SU-DHL-6 (cell line): ENCODE results near the gene TYW3.

Source experiments
- H2AFZ ChIP-seq: fragments of 200-600 bp; sonication (generic); 2 replicates; pipeline ENCODE4 v1.6.1; 2014; ENCODE audit warnings: low read depth, mild to moderate bottlenecking, moderate library complexity, mixed read lengths, antibody characterized with exemption, low read length; ENCODE audit not compliant: severe bottlenecking
- H3F3A ChIP-seq: fragments of 200-600 bp; shearing (Covaris generic); 2 replicates; pipeline ENCODE4 v1.6.0; 2016; ENCODE audit warnings: antibody characterized with exemption, mild to moderate bottlenecking; ENCODE audit not compliant: insufficient read depth
- H3K27ac ChIP-seq: fragments of 200-600 bp; sonication (generic); 2 replicates; pipeline ENCODE4 v1.5.1; 2016; ENCODE audit warnings: low read depth, mild to moderate bottlenecking, low read length, moderate library complexity, mixed read lengths
- H3K27me3 ChIP-seq: fragments of 200-600 bp; sonication (generic), shearing (Covaris generic); 2 replicates; pipeline ENCODE4 v1.6.0; 2014; ENCODE audit warnings: mild to moderate bottlenecking, low read length
- H3K36me3 ChIP-seq: fragments of 200-600 bp; sonication (generic); 2 replicates; pipeline ENCODE4 v1.6.1; 2014; ENCODE audit warnings: mild to moderate bottlenecking, low read length, mixed read lengths
- H3K4me2 ChIP-seq: fragments of 300-600, 200-600 bp; shearing (Covaris generic), sonication (generic); 2 replicates; pipeline ENCODE4 v1.6.0; 2014; ENCODE audit warnings: low read length, low read depth, mild to moderate bottlenecking; ENCODE audit not compliant: poor library complexity, severe bottlenecking
- H3K4me3 ChIP-seq: fragments of 200-600 bp; sonication (generic); 2 replicates; pipeline ENCODE4 v1.5.1; 2014; ENCODE audit warnings: antibody characterized with exemption, low read length, mild to moderate bottlenecking, mixed read lengths; ENCODE audit not compliant: insufficient read depth, poor library complexity, severe bottlenecking
- H3K79me2 ChIP-seq: fragments of 200-600 bp; sonication (generic); 2 replicates; pipeline ENCODE4 v1.6.1; 2014; ENCODE audit warnings: mild to moderate bottlenecking, low read length, moderate library complexity; ENCODE audit not compliant: insufficient read depth
- H3K9ac ChIP-seq: fragments of 200-600 bp; sonication (generic); 2 replicates; pipeline ENCODE4 v1.7.0; 2014; ENCODE audit warnings: mild to moderate bottlenecking, low read length
- H3K9me2 ChIP-seq: fragments of 200-600 bp; sonication (generic); replicated peaks from 2 replicates; pipeline ENCODE4 v1.6.1; 2014; ENCODE audit warnings: low read length; ENCODE audit not compliant: insufficient read depth
- H3K9me3 ChIP-seq: fragments of 200-600 bp; sonication (generic); 2 replicates; pipeline ENCODE4 v1.6.1; 2014; ENCODE audit warnings: low read length, mixed read lengths; ENCODE audit not compliant: insufficient read depth
- H4K20me1 ChIP-seq: fragments of 200-600 bp; sonication (generic); 2 replicates; pipeline ENCODE4 v1.6.1; 2014; ENCODE audit warnings: low read depth, mild to moderate bottlenecking, antibody characterized with exemption, low read length, moderate library complexity, mixed read lengths
- EZH2phosphoT487 ChIP-seq: fragments of 200-600 bp; sonication (generic), shearing (Covaris generic); conservative IDR thresholded peaks from 2 replicates; pipeline ENCODE4 v1.6.1; 2018; ENCODE audit warnings: mild to moderate bottlenecking, antibody characterized with exemption, low read length, moderate library complexity, mixed read lengths
- TF ChIP-seq, protein P1 (sequence below): fragments of 200-600 bp; sonication (generic); IDR thresholded peaks from one replicate; pipeline ENCODE4 v1.5.1; 2017; ENCODE audit warnings: antibody characterized with exemption, mild to moderate bottlenecking, low read length, moderate library complexity; ENCODE audit not compliant: insufficient read depth, poor library complexity, severe bottlenecking

TYW3 gene

DNA sequence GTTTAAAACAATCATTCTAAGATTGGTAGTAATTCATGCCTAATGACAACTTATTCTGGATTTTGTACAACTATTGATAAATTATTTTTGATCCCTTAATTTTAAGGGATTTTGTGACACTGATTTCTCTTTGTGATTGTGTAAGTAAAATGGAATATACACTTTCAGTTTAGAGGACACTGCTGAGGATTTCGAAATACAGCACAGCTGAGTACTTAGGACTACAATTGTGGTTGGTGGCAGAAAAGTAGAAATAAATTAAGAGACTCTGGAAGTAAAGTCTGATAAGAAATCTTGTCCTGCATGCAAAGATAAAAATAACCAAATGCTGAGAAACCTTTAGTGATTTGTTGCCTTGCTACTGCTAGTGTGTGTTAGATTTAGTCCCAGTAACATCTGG is 40.0 kb downstream of the TYW3 start:
- Histone ChIP-seq H3K9me2 (no peaks in the 10 kb centered on the region), H4K20me1 (no peaks in the 10 kb centered on the region), H3K36me3 (no peaks in the 10 kb centered on the region), H3K4me3 (no peak overlapping the region), H3K79me2 (no peaks in the 10 kb centered on the region), H3K4me2 (no peak overlapping the region), H2AFZ (no peak overlapping the region), H3K27ac (no peak overlapping the region), H3K9ac (no peak overlapping the region), H3K9me3 (no peaks in the 10 kb centered on the region), H3K27me3 (no peaks in the 10 kb centered on the region), H3F3A (no peaks in the 10 kb centered on the region)
- TF ChIP-seq, protein P1, sequence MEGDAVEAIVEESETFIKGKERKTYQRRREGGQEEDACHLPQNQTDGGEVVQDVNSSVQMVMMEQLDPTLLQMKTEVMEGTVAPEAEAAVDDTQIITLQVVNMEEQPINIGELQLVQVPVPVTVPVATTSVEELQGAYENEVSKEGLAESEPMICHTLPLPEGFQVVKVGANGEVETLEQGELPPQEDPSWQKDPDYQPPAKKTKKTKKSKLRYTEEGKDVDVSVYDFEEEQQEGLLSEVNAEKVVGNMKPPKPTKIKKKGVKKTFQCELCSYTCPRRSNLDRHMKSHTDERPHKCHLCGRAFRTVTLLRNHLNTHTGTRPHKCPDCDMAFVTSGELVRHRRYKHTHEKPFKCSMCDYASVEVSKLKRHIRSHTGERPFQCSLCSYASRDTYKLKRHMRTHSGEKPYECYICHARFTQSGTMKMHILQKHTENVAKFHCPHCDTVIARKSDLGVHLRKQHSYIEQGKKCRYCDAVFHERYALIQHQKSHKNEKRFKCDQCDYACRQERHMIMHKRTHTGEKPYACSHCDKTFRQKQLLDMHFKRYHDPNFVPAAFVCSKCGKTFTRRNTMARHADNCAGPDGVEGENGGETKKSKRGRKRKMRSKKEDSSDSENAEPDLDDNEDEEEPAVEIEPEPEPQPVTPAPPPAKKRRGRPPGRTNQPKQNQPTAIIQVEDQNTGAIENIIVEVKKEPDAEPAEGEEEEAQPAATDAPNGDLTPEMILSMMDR = no peak
- no peak for TF ChIP-seq EZH2phosphoT487

DNA sequence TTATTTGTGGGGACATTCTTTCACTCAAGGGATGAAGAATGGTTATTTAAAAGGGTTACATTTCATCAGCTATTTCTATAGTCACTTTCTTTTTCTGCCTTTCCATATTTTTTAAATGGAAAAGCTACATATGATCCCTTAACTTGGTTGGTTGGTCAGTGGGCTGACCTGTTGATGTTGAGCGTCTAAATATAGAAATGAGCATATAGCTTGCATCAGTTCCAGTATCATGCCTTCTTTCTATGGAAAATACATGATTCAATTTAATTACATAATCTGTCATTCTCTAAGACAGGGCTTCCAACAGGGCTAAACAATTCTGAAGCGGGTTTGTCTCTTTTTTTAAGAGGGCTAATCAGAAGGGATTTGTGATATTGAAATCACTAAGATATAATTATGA is 40.6 kb downstream of the TYW3 start:
- no peaks in the 10 kb centered on the region for H3K9me3 ChIP-seq
- TF ChIP-seq, protein P1 = no peak
- no peak for TF ChIP-seq EZH2phosphoT487
- H3K4me2 ChIP-seq = no peak overlapping the region
- no peak overlapping the region for H3K4me3 ChIP-seq
- H3K9ac ChIP-seq = no peak overlapping the region
- no peaks in the 10 kb centered on the region for H3K9me2 ChIP-seq
- H3K79me2 ChIP-seq = no peaks in the 10 kb centered on the region
- H3K27me3 ChIP-seq = no peaks in the 10 kb centered on the region
- no peak overlapping the region for H3K27ac ChIP-seq
- H3K36me3 ChIP-seq = no peaks in the 10 kb centered on the region
- no peaks in the 10 kb centered on the region for H3F3A ChIP-seq
- no peaks in the 10 kb centered on the region for H4K20me1 ChIP-seq
- no peak overlapping the region for H2AFZ ChIP-seq

DNA sequence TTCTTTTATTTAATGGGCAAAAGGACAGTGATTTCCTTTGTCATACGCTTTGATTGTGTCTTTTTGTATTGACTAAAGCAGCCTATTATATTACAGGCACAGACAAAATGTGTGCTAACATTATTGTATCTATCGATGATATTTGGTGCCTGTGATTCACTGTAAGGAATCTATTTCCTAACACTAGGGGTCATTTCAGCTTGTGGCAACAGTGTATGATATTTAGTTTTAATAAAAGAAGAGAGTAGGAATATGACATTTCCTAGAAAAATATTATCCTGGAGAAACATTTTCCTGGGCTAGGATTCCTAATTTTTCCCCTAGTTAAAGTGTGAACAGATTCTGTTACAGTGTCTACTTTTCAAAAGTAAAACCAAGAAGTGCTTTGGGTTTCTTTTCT is 42.8 kb downstream of the TYW3 start:
- no peak for TF ChIP-seq EZH2phosphoT487
- TF ChIP-seq, protein P1 = no peak
- Histone ChIP-seq H3K79me2 (no peaks in the 10 kb centered on the region), H3K9ac (no peak overlapping the region), H3K36me3 (no peaks in the 10 kb centered on the region), H3K4me2 (no peak overlapping the region), H3F3A (no peaks in the 10 kb centered on the region), H3K9me2 (no peaks in the 10 kb centered on the region), H2AFZ (no peak overlapping the region), H3K27me3 (no peaks in the 10 kb centered on the region), H3K4me3 (no peak overlapping the region), H3K9me3 (no peaks in the 10 kb centered on the region), H4K20me1 (no peaks in the 10 kb centered on the region), H3K27ac (no peak overlapping the region)
